ENCODE results near the gene RAD9A. TPM values are rescaled to one million over a fixed set of nuclear protein-coding genes. Genes with fewer than 3 reads are reported as not detected.
A peak's percentile ranks its signal among the peaks of the same experiment; 100 is the strongest.
"Not testable (repeated sequence)": the region's sequence is repeated elsewhere in the genome, so short reads cannot be mapped to it uniquely, and the experiment has no call there.

Gene RAD9A
- total RNA-seq, 1 donor from 2014 or later = 49.4 TPM

DNA sequence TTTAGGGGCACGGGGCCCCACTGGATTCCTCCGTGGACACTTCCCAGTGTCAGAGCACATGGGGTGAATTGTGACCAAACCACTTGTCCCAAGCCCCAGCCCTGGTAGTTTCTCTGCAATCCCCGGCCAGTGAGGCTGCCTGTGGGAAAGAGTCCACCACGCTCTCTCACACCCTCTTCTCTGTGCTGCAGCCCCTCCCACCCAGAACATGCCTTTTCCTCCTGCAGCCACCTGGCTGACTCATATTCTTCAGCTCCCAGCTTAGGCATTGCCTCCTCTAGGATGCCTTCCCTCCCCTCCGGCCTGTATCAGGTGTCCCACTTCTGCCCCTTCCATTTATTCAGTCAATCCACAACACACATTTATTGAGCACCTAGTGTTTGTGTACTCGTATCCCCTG is 31.1 kb downstream of the RAD9A start:
- Mint-ChIP-seq H3K4me3 (peak overlapping the region; percentile 31), H3K4me1 (peaks cover 14% of the 10 kb centered on the region), H3K27me3 (ENCODE audit: low read depth) (peaks cover 5% of the 10 kb centered on the region), H3K27ac (ENCODE audit: unreplicated experiment) (no peak overlapping the region), H3K36me3 (ENCODE audit: low read depth) (no peaks in the 10 kb centered on the region), H3K9me3 (no peaks in the 10 kb centered on the region)
- TF ChIP-seq, protein P1, sequence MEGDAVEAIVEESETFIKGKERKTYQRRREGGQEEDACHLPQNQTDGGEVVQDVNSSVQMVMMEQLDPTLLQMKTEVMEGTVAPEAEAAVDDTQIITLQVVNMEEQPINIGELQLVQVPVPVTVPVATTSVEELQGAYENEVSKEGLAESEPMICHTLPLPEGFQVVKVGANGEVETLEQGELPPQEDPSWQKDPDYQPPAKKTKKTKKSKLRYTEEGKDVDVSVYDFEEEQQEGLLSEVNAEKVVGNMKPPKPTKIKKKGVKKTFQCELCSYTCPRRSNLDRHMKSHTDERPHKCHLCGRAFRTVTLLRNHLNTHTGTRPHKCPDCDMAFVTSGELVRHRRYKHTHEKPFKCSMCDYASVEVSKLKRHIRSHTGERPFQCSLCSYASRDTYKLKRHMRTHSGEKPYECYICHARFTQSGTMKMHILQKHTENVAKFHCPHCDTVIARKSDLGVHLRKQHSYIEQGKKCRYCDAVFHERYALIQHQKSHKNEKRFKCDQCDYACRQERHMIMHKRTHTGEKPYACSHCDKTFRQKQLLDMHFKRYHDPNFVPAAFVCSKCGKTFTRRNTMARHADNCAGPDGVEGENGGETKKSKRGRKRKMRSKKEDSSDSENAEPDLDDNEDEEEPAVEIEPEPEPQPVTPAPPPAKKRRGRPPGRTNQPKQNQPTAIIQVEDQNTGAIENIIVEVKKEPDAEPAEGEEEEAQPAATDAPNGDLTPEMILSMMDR (conservative IDR thresholded peaks at IDR 0.05) = no peak
- DNase-seq (ENCODE audit: low read depth, low spot score) = no peak

DNA sequence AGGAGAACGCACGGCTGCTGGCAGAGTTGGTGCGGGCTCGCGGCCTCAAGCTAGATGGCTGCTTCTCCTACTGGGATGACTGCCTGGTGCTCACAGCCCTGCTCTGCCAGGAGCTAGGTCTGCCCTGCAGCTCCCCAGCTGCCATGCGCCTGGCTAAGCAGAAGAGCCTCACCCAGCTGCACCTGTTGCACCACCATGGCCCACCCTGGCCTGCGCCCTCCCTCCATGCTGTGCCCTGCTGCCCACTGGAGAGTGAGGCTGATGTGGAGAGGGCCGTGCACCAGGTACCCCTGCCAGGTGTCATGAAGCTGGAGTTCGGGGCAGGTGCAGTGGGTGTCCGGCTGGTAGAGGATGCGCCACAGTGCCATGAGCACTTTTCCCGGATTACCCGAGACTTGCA is 31.7 kb downstream of the RAD9A start:
- Mint-ChIP-seq H3K9me3 (no peaks in the 10 kb centered on the region), H3K27me3 (ENCODE audit: low read depth) (peaks cover 5% of the 10 kb centered on the region), H3K36me3 (ENCODE audit: low read depth) (no peaks in the 10 kb centered on the region), H3K4me3 (no peak overlapping the region), H3K27ac (ENCODE audit: unreplicated experiment) (no peak overlapping the region), H3K4me1 (peaks cover 18% of the 10 kb centered on the region)
- TF ChIP-seq, protein P1 (conservative IDR thresholded peaks at IDR 0.05) = no peak
- no peak for DNase-seq (ENCODE audit: low read depth, low spot score)

DNA sequence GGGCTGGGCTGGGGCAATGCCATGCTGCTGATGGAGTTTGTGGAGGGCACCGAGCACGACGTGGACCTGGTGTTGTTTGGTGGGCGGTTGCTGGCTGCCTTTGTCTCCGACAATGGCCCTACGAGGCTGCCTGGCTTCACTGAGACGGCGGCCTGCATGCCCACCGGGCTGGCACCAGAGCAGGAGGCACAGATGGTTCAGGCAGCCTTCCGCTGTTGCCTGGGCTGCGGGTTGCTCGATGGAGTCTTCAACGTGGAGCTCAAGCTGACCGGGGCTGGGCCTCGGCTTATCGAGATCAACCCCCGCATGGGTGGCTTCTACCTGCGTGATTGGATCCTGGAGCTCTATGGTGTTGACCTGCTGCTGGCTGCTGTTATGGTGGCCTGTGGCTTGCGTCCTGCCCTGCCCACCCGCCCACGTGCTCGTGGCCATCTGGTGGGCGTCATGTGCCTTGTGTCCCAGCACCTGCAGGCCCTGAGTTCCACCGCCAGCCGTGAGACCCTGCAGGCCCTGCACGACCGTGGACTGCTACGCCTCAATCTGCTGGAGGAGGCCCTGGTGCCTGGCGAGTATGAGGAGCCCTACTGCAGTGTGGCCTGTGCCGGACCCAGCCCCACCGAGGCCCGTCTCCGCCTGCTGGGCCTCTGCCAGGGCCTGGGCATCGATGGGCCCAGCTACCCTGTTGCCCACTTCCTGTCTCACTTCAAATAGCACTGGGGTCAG is 32.3 kb downstream of the RAD9A start:
- Mint-ChIP-seq H3K4me1 (peaks cover 18% of the 10 kb centered on the region), H3K27ac (ENCODE audit: unreplicated experiment) (no peak overlapping the region), H3K4me3 (no peak overlapping the region), H3K27me3 (ENCODE audit: low read depth) (peaks cover 5% of the 10 kb centered on the region), H3K9me3 (no peaks in the 10 kb centered on the region), H3K36me3 (ENCODE audit: low read depth) (no peaks in the 10 kb centered on the region)
- no peak for DNase-seq (ENCODE audit: low read depth, low spot score)
- TF ChIP-seq, protein P1 (conservative IDR thresholded peaks at IDR 0.05) = no peak

DNA sequence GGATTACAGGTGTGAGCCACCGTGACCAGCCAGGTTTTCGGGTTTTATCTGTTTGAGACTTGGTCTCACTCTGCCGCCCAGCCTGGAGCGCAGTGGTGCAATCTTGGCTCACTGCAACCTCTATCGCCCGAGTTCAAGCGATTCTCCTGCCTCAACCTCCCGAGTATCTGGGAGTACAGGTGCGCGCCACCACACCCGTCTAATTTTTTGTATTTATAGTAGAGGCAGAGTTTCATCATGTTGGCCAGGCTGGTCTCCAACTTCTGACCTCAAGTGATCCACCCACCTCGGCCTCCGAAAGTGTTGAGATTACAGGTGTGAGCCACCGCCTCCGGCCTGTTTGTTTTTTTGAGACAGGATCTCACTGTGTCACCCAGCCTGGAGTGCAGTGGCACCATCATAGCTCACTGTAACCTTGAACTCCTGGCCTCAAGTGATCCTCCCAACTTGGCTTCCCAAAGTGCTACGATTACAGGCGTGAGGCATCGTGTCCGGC is 35.6 kb downstream of the RAD9A start:
- peak overlapping the region; percentile 89 for H3K4me3 Mint-ChIP-seq
- not testable (repeated sequence) for H3K36me3 Mint-ChIP-seq (ENCODE audit: low read depth); H3K27me3 Mint-ChIP-seq (ENCODE audit: low read depth); H3K9me3 Mint-ChIP-seq; DNase-seq (ENCODE audit: low read depth, low spot score)
- H3K4me1 Mint-ChIP-seq = peaks cover 15% of the 10 kb centered on the region
- peak overlapping the region; percentile 45 for H3K27ac Mint-ChIP-seq (ENCODE audit: unreplicated experiment)

DNA sequence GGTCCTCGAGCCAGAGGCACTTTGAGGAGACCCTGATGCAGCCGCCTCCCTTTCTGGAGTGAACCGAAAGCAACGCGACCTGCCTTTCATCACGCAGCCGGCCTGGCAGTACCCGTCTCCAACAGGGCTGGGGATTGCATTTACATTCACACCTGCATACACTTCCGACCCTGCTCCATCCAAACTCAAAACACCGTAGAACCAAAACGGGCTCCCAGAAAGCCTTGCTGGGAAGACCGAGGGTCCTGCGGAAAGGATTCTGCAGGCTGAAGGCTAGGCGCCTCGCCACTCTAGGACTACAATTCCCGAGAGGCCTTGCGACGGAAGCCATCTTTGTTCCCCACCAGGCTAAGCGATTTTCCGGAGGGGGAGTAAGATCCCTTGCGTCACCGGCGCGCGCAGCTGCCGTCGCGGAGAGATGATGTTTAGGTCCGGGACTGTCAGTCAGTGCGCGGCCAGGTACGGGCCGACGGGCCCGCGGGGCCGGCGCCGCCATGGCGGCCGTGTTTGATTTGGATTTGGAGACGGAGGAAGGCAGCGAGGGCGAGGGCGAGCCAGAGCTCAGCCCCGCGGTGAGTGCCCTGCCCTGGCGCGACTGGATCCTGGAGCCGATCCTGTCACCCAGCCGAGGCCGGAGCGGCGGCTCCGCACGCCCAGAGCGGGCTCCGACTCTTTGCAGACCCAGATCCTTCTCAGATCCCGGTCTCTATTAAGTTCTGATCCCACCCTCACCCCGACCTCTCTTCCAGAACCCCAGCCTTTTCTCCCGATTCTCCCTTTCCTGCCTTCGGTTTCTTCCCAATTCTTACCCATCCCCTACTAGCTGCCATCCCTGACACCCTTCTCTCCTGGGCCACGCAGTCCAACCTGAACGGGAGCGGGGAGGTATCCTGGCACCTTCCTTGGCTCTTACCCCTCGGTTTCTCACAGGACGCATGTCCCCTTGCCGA is 36.5 kb downstream of the RAD9A start, which contains the start of gene RPS6KB2:
Gene RPS6KB2, plus strand, starts transcription at position 443 of the 950 bp plus-strand sequence. Its CDS starts 52 bp downstream, at position 495.
- H3K27ac Mint-ChIP-seq (ENCODE audit: unreplicated experiment) = peak within 1 kb of the TSS; percentile 98
- no peaks in the 10 kb centered on the region for H3K9me3 Mint-ChIP-seq
- H3K27me3 Mint-ChIP-seq (ENCODE audit: low read depth) = no peaks in the 10 kb centered on the region
- H3K4me3 Mint-ChIP-seq = peak within 1 kb of the TSS; percentile 89
- DNase-seq (ENCODE audit: low read depth, low spot score) = peak; percentile 98
- peaks cover 8% of the 10 kb centered on the region for H3K4me1 Mint-ChIP-seq
- H3K36me3 Mint-ChIP-seq (ENCODE audit: low read depth) = no peaks in the 10 kb centered on the region
- TF ChIP-seq, protein P1 (conservative IDR thresholded peaks at IDR 0.05) = no peak
